Measurements from ENCODE around the gene IGBP1.
A peak's percentile ranks its signal among the peaks of the same experiment; 100 is the strongest.

IGBP1 gene

GRCh38 chrX:70176938-70177533 lies 43.8 kb downstream of the IGBP1 start, which contains the start of gene DGAT2L6:
Gene DGAT2L6 (plus strand): TSS chrX:70177483. CDS start chrX:70177583, 100 bp downstream.
- Histone ChIP-seq H3K4me3 (no peak within 1 kb of the TSS), H3K27me3 (no peaks in the 10 kb centered on the region), H3K4me1 (no peaks in the 10 kb centered on the region), H3K27ac (no peak within 1 kb of the TSS), H3K9me3 (no peaks in the 10 kb centered on the region), H3K36me3 (no peaks in the 10 kb centered on the region)
- TF ChIP-seq CTCF (IDR thresholded peaks at IDR 0.05), result no peak
- intact Hi-C loops (cut with DNase I; ENCODE audit: low total_unique reads), result no loop called here
- DNase-seq, result no peak

- Histone ChIP-seq H3K9me3 (no peaks in the 10 kb centered on the region), H3K27me3 (no peaks in the 10 kb centered on the region), H3K36me3 (no peaks in the 10 kb centered on the region), H3K27ac (no peak overlapping the region), H3K4me1 (no peaks in the 10 kb centered on the region), H3K4me3 (no peak overlapping the region)
- DNase-seq, result no peak
- no peak for TF ChIP-seq CTCF (IDR thresholded peaks at IDR 0.05)
- intact Hi-C loops (cut with DNase I; ENCODE audit: low total_unique reads), result no loop called here
Observed at GRCh38 chrX:70183091-70183490, 49.8 kb downstream of the IGBP1 start.

GRCh38 chrX:70190225-70190624 lies 57.0 kb downstream of the IGBP1 start:
- H3K4me3 ChIP-seq, result no peak overlapping the region
- H3K27ac ChIP-seq, result no peak overlapping the region
- no peak for DNase-seq
- no peaks in the 10 kb centered on the region for H3K36me3 ChIP-seq
- H3K9me3 ChIP-seq, result peaks cover 0 to 8% (median 0%) of the 10 kb centered on the region in 3 donors
- H3K4me1 ChIP-seq, result no peaks in the 10 kb centered on the region
- intact Hi-C loops (cut with DNase I; ENCODE audit: low total_unique reads), result no loop called here
- no peaks in the 10 kb centered on the region for H3K27me3 ChIP-seq
- no peak for TF ChIP-seq CTCF (IDR thresholded peaks at IDR 0.05)

GRCh38 chrX:70196961-70197720 lies 63.9 kb downstream of the IGBP1 start:
- no peak overlapping the region for H3K4me3 ChIP-seq
- H3K4me1 ChIP-seq, result no peaks in the 10 kb centered on the region
- H3K9me3 ChIP-seq, result no peaks in the 10 kb centered on the region
- H3K27ac ChIP-seq, result no peak overlapping the region
- TF ChIP-seq CTCF (IDR thresholded peaks at IDR 0.05), result peak; percentile 52 to 53
- H3K27me3 ChIP-seq, result no peaks in the 10 kb centered on the region
- DNase-seq, result peak; percentile 45 to 63
- intact Hi-C loops (cut with DNase I; ENCODE audit: low total_unique reads), result no loop called here
- no peaks in the 10 kb centered on the region for H3K36me3 ChIP-seq

- no peak for TF ChIP-seq CTCF (IDR thresholded peaks at IDR 0.05)
- intact Hi-C loops (cut with DNase I; ENCODE audit: low total_unique reads), result no loop called here
Observed at GRCh38 chrX:70201732-70202131, 68.5 kb downstream of the IGBP1 start.

More at GRCh38 chrX:70201732-70202131, 68.5 kb downstream of the IGBP1 start:
- Histone ChIP-seq H3K36me3 (no peaks in the 10 kb centered on the region), H3K27ac (no peak overlapping the region), H3K4me1 (no peaks in the 10 kb centered on the region), H3K27me3 (no peaks in the 10 kb centered on the region), H3K4me3 (no peak overlapping the region), H3K9me3 (no peaks in the 10 kb centered on the region)
- DNase-seq, result no peak
